K562 (cell line): ENCODE results near the gene ZSCAN32. TPM values are rescaled to one million over a fixed set of nuclear protein-coding genes. Genes with fewer than 3 reads are reported as not detected.

Experiments
- ARID3B ChIP-seq: fragments of 250-450 bp; sonication (Bioruptor Pico); IDR thresholded peaks from 2 replicates; pipeline ENCODE4 v1.4.0; 2020; ENCODE audit warnings: borderline replicate concordance
- ARID4B ChIP-seq: sonication (generic); formaldehyde crosslinking; IDR thresholded peaks from 2 replicates; pipeline ENCODE4 v1.8.0; 2022; ENCODE audit warnings: mild to moderate bottlenecking, missing genetic modification reagents
- ETV1 ChIP-seq: fragments of 450-650 bp; conservative IDR thresholded peaks from 2 replicates; pipeline ENCODE4 v1.6.1; 2016; ENCODE audit warnings: missing genetic modification characterization, control low read depth, low read depth, missing compliant biosample characterization
- FOXM1 ChIP-seq, 2 experiments: fragments of 450-650 bp in 1 of 2; sonication (generic) in 1 of 2; formaldehyde crosslinking in 1 of 2; IDR thresholded peaks; 2 replicates each; pipeline versions ENCODE4 v1.6.1 to v1.9.0; 2017 to 2022; ENCODE audit warnings: low read depth in 2 of 2, mild to moderate bottlenecking in 2 of 2, missing genetic modification reagents in 1 of 2, moderate library complexity in 1 of 2
- GABPB1 ChIP-seq: sonication (generic); formaldehyde crosslinking; IDR thresholded peaks from 2 replicates; pipeline ENCODE4 v1.8.0; 2022; ENCODE audit warnings: mild to moderate bottlenecking, missing genetic modification reagents
- HCFC1 ChIP-seq: IDR thresholded peaks from 2 replicates; pipeline ENCODE4 v1.6.1; 2012; ENCODE audit warnings: low read depth, low read length, improper control_type of control experiment
- MCM3 ChIP-seq: fragments of 450-650 bp; IDR thresholded peaks from 2 replicates; pipeline ENCODE4 v1.6.1; 2016
- MEIS2 ChIP-seq: fragments of 450-650 bp; IDR thresholded peaks from 2 replicates; pipeline ENCODE4 v1.6.1; 2014; ENCODE audit warnings: mild to moderate bottlenecking; ENCODE audit not compliant: partially characterized antibody
- MNT ChIP-seq, 2 experiments: fragments of 450-650 bp; conservative IDR thresholded peaks; 2 replicates each; pipeline ENCODE4 v1.6.1; 2017; ENCODE audit warnings: mild to moderate bottlenecking in 2 of 2, moderate library complexity in 2 of 2
- MTF1 ChIP-seq: fragments of 250-450 bp; sonication (Bioruptor Pico); IDR thresholded peaks from 2 replicates; pipeline ENCODE4 v1.9.0; 2021; ENCODE audit warnings: moderate library complexity, mild to moderate bottlenecking, inconsistent platforms, borderline replicate concordance
- MYNN ChIP-seq, 2 experiments: sonication (generic); formaldehyde crosslinking in 1 of 2; IDR thresholded peaks; 2 replicates each; pipeline versions ENCODE4 v1.5.0 to v1.6.1; 2016 to 2020; ENCODE audit warnings: antibody characterized with exemption in 1 of 2, missing genetic modification reagents in 1 of 2
- SMARCE1 ChIP-seq: fragments of 450-650 bp; IDR thresholded peaks from 2 replicates; pipeline ENCODE4 v1.7.1; 2016; ENCODE audit warnings: mild to moderate bottlenecking
- TAF7 ChIP-seq: fragments of 450-650 bp; IDR thresholded peaks from 2 replicates; pipeline ENCODE4 v1.6.1; 2016; ENCODE audit warnings: missing genetic modification characterization, missing compliant biosample characterization
- ZBTB12 ChIP-seq: fragments of 250-450 bp; sonication (Bioruptor Pico); IDR thresholded peaks from 2 replicates; pipeline ENCODE4 v1.4.0; 2020
- ZHX1 ChIP-seq: fragments of 150-350 bp; conservative IDR thresholded peaks from 2 replicates; pipeline ENCODE4 v1.6.1; 2014; ENCODE audit warnings: low read length
- polyA plus RNA-seq, 8 experiments: library from polyadenylated mRNA; depleted of rRNA in 4 of 8; stranded (reverse) in 5 of 8; unstranded in 3 of 8; fragments of >200 nt; fragmentation: Nextera tagmentation in 2 of 8; fragmentation: Illumina TruSeq in 1 of 8; extraction: Ambion mirVana in 2 of 8; extraction: Trizol in 1 of 8; gene quantifications; 2 replicates each; pipeline versions ENCODE4 v1.2.1 to v1.2.3, GENCODE V29; 2011 to 2014; ENCODE audit warnings: inconsistent platforms in 1 of 8, missing spikeins in 1 of 8
- total RNA-seq, 7 experiments: library from RNA; depleted of rRNA in 6 of 7; stranded (reverse); fragments of >200 nt in 6 of 7; fragmentation: Illumina TruSeq in 2 of 7; extraction: Trizol in 2 of 7; gene quantifications; 2 replicates each; pipeline versions ENCODE4 v1.2.1 to v1.2.3, GENCODE V29; 2011 to 2021; ENCODE audit warnings: low replicate concordance in 1 of 7

ZSCAN32 gene
- total and polyA plus RNA-seq, 9 of the 15 experiments (the other 6 are each of a cell fraction or from before 2014, with no cell fraction given): 16.0 to 29.4 (median 19.2) TPM

GRCh38 chr16:3348547-3349167 lies 52.1 kb downstream of the ZSCAN32 start (continued):
- TF ChIP-seq ARID4B (CRISPR knock-in tag): no peak
- 0 out of 2 replicates have a peak, but pooled peaks have one; percentile 23 for TF ChIP-seq GABPB1
- TF ChIP-seq ARID3B (CRISPR knock-in tag): no peak
- TF ChIP-seq FOXM1 (IDR thresholded peaks at IDR 0.05; ENCODE audit: low read depth): peak; percentile 84
- no peak for TF ChIP-seq FOXM1 (CRISPR knock-in tag; IDR thresholded peaks at IDR 0.05; ENCODE audit: low read depth)
- TF ChIP-seq MEIS2: peak; percentile 94
- TF ChIP-seq HCFC1: no peak; the same call in 1 of the 2 replicates
- no peak for TF ChIP-seq ZHX1
- no peak for TF ChIP-seq ZBTB12 (CRISPR knock-in tag)
- TF ChIP-seq MCM3: no peak
- TF ChIP-seq MYNN (IDR thresholded peaks at IDR 0.05): peak; percentile 52; the same call in 1 of the 2 replicates
- TF ChIP-seq MYNN (CRISPR knock-in tag; IDR thresholded peaks at IDR 0.05): no peak
- TF ChIP-seq MNT (conservative IDR thresholded peaks at IDR 0.05): peak in 1 of 2 experiments; percentile 55; a peak in 2 of 4 replicates
- TF ChIP-seq MTF1 (CRISPR knock-in tag): no peak
- peak; percentile 93 for TF ChIP-seq SMARCE1
- no peak for TF ChIP-seq TAF7 (tag)
- peak; percentile 73 for TF ChIP-seq ETV1 (tag)
